HG02642 (cell line): ENCODE measurements around the gene FEZF2.

Experiments used
- ATAC-seq: cut with Tn5 transposase; IDR thresholded peaks from one replicate; pipeline ENCODE4 v1.9.1; 2021; ENCODE audit warnings: mild to moderate bottlenecking; ENCODE audit not compliant: unreplicated experiment, poor library complexity

FEZF2 gene

DNA sequence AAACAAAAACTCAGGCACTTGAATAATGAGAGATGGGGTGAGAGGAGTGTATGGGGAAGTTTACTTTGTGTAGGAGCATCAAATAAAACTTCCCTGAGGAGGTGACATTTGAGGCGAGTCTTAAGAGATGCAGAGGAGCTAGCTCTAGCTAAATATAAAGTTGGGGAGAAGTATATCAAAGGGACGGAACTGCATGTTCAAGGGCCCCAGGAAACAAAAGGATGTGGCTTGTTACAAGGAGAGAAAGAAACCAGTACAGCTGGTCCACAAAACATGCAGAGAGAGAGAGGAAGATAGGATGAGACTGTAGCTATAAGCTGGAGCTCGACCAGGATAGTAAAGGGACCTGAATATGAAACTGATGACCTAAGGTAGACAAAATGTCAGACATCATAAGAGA lies 17.6 kb downstream of the FEZF2 start:
- no peak for ATAC-seq

GRCh38 chr3:62343755-62344154 lies 29.6 kb downstream of the FEZF2 start:
- no peak for ATAC-seq

DNA sequence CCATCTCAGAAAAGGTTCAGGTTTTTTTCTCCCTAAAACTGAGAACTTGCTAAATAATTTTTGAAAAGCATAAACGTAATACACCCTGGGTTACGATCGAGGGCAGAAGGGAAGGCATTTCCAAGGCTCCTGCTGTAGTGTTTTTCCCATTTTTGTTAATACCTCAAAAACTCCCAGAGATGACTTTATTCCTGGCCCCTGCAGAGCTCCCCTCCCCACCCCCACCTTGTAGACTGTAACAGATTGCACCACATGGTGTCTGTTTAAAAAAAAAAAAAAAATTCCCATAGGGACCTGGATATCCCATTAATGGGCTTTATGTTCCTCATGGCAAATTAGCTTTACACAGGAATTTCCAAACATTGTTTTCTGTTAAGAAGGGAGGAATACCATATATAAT lies 38.2 kb downstream of the FEZF2 start:
- no peak for ATAC-seq

GRCh38 chr3:62332835-62333244 lies 40.5 kb downstream of the FEZF2 start:
- ATAC-seq = no peak

- no peak for ATAC-seq
Measured at GRCh38 chr3:62332017-62332416, 41.3 kb downstream of the FEZF2 start.

DNA sequence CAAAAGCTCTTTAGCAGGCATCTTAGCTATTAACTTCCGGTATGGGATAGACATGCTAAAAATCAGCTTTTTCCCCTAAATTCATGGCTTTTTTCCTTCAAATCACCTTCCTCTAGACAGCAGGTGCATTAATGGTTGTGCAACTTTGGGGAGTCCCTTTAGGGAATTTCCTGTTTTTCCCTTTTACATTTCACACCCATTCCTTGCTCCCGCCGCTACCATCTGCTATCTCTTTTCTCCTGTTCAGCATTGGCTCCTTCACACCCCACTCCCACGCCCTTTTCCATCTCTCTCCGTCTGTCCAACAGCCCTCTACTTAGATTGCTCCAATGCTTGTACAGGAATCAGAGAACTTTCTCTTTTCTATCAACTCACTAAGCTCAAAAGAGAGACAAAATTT lies 43.4 kb downstream of the FEZF2 start:
- ATAC-seq = no peak

- ATAC-seq = no peak
Measured at GRCh38 chr3:62325896-62326295, 47.5 kb downstream of the FEZF2 start.

- ATAC-seq = no peak
Measured at GRCh38 chr3:62323241-62323640, 50.1 kb downstream of the FEZF2 start.
